Esophagus muscularis mucosa (tissue), 3 donors: Measurements from ENCODE around the gene ANKMY2.

ENCODE experiments used
- POLR2AphosphoS5 ChIP-seq, 2 donors: sonication (generic); formaldehyde crosslinking; IDR thresholded peaks; one replicate each; pipeline ENCODE4 v1.6.1; 2017; ENCODE audit warnings: antibody characterized with exemption in 2 of 2
- TF ChIP-seq, protein P1 (sequence below), 3 experiments: fragments of 200-600 bp in 2 of 3; fragments of 450-650 bp in 1 of 3; sonication (generic) in 2 of 3; IDR thresholded peaks; one replicate each; pipeline ENCODE4 v1.5.1; 2017 to 2019; ENCODE audit warnings: antibody characterized with exemption in 3 of 3, mild to moderate bottlenecking in 2 of 3, moderate library complexity in 1 of 3

DNA sequence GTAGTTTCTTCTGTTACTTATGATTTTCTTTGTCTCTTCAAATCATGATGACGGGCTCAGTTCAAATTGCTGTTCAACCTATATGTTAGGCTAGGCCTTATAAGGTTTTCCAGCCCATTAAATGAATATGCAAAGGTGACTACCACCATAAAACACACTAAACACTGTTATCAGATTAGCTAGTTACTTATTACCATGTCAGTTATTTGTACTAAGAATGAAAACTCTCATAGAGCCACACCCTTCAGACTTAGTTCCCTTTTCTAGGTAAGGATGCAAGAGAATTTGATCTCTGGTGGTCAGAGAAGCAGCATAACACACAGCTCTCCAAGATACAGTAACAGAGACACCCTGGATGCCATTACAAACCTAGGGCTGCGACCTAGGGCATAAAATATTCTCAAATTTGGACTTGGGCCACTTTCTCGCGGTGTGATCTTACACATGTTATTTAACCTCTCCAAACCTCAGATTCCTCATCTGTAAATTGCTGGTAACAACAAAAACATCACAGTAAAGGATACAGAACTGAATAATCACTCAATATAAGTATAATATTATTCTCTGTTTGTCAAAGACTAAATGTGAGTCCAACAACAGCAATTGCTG, 35.6 kb downstream of the ANKMY2 start:
- TF ChIP-seq, protein P1, sequence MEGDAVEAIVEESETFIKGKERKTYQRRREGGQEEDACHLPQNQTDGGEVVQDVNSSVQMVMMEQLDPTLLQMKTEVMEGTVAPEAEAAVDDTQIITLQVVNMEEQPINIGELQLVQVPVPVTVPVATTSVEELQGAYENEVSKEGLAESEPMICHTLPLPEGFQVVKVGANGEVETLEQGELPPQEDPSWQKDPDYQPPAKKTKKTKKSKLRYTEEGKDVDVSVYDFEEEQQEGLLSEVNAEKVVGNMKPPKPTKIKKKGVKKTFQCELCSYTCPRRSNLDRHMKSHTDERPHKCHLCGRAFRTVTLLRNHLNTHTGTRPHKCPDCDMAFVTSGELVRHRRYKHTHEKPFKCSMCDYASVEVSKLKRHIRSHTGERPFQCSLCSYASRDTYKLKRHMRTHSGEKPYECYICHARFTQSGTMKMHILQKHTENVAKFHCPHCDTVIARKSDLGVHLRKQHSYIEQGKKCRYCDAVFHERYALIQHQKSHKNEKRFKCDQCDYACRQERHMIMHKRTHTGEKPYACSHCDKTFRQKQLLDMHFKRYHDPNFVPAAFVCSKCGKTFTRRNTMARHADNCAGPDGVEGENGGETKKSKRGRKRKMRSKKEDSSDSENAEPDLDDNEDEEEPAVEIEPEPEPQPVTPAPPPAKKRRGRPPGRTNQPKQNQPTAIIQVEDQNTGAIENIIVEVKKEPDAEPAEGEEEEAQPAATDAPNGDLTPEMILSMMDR (IDR thresholded peaks at IDR 0.05) = no peak
- no peak for TF ChIP-seq POLR2AphosphoS5 (IDR thresholded peaks at IDR 0.05)
